Endothelial cell of hepatic sinusoid (primary cell): ENCODE measurements around the gene TSHZ2.

Experiments used
- in situ Hi-C: cut with HindIII; loops from 2 replicates; pipeline ENCODE4 v1.10.0; 2017; ENCODE audit warnings: low sequenced_read_pairs

The TSHZ2 gene

GRCh38 chr20:52972190-52972937, at the start of gene TSHZ2:
Gene TSHZ2, plus strand, starts transcription at chr20:52972358. Its CDS starts 936 bp downstream, at chr20:52973294.
- in situ Hi-C loops: no loop called here

GRCh38 chr20:52922436-52922835, 49.7 kb upstream of the TSHZ2 start:
- in situ Hi-C loops: no loop called here

- in situ Hi-C loops: no loop called here
Observed at GRCh38 chr20:52923123-52923937, 48.8 kb upstream of the TSHZ2 start.

GRCh38 chr20:52924411-52925271, 47.5 kb upstream of the TSHZ2 start:
- in situ Hi-C loops: no loop called here

- in situ Hi-C loops: no loop called here
Observed at GRCh38 chr20:52926505-52926904, 45.7 kb upstream of the TSHZ2 start.

- in situ Hi-C loops: no loop called here
Observed at GRCh38 chr20:52933867-52934266, 38.3 kb upstream of the TSHZ2 start.

GRCh38 chr20:52936351-52937340, 35.5 kb upstream of the TSHZ2 start:
- in situ Hi-C loops: no loop called here

- in situ Hi-C loops: no loop called here
Observed at GRCh38 chr20:52937591-52938100, 34.5 kb upstream of the TSHZ2 start.

GRCh38 chr20:52939141-52939540, 33.0 kb upstream of the TSHZ2 start:
- in situ Hi-C loops: no loop called here

GRCh38 chr20:52941808-52942207, 30.4 kb upstream of the TSHZ2 start:
- in situ Hi-C loops: no loop called here

GRCh38 chr20:52943185-52943841, 28.8 kb upstream of the TSHZ2 start:
- in situ Hi-C loops: no loop called here

GRCh38 chr20:52945268-52945667, 26.9 kb upstream of the TSHZ2 start:
- in situ Hi-C loops: no loop called here

- in situ Hi-C loops: no loop called here
Observed at GRCh38 chr20:52945862-52946522, 26.2 kb upstream of the TSHZ2 start.

GRCh38 chr20:52948491-52948890, 23.7 kb upstream of the TSHZ2 start:
- in situ Hi-C loops: no loop called here

- in situ Hi-C loops: no loop called here
Observed at GRCh38 chr20:52953020-52953419, 19.1 kb upstream of the TSHZ2 start.

GRCh38 chr20:52954849-52955248, 17.3 kb upstream of the TSHZ2 start:
- in situ Hi-C loops: no loop called here

GRCh38 chr20:52958211-52958610, 13.9 kb upstream of the TSHZ2 start:
- in situ Hi-C loops: no loop called here

GRCh38 chr20:52959125-52959524, 13.0 kb upstream of the TSHZ2 start:
- in situ Hi-C loops: no loop called here

GRCh38 chr20:52962183-52962582, 10.0 kb upstream of the TSHZ2 start:
- in situ Hi-C loops: no loop called here
